Activated CD4-positive, CD25-positive, alpha-beta regulatory T cell treated with anti-CD3 and anti-CD28 coated beads, Interleukin-2, amount 50 U/mL, for 24 hours (primary cell): Measurements from ENCODE around the gene NOTCH4.
"Not testable (repeated sequence)": the region's sequence is repeated elsewhere in the genome, so short reads cannot be mapped to it uniquely, and the experiment has no call there.

Experiments used
- ATAC-seq, 2 donors: fragments of 150-1000 bp; cut with Tn5 transposase; one replicate each; pipeline ENCODE4 v1.10.0; 2021; ENCODE audit warnings: mild to moderate bottlenecking in 1 of 2, moderate library complexity in 1 of 2

The NOTCH4 gene

GRCh38 chr6:32192608-32193039, 31.2 kb downstream of the NOTCH4 start, which contains the start of gene GPSM3:
TSS of gene GPSM3 (minus strand) at chr6:32192643. CDS start at chr6:32192513, 130 bp downstream.
- ATAC-seq = no peak

GRCh38 chr6:32191696-32192607, 31.9 kb downstream of the NOTCH4 start:
- no peak for ATAC-seq

DNA sequence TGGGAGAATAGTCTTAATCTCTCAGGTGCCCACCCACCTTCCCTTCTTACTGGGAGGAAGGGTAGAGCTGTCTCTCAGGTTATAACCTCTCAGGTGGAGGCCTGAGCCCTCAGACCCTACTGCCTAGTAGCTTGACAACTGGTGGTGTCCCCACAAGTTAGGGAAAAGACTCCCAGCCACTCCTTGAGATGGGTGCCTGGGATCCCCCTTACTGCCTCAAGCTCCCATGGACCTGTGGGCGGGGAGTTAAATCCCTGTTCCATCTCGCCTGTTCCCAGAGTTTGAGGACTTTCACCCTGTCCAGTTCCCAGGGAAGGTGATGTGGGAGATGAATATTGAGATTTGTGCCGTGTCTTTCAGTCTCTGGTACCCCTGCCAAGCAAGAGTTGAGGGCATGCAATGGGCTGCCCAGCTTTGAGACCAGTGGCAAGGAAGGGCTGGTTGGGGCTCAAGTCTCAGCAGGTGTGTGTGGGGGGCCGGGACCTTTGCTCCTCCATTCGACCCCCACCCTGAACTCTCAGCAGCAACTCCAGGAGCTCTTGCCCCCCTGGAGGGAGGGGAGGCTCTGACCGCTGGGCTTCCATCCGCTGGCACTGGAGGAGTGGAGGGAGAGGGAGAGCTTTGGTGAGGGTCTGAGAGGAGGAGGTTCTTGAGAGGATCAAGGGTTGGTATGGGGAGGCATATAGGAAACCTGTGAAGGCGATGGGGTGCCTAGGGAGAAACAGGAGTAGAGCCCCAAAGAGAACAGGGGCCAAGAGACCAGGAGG, 32.8 kb downstream of the NOTCH4 start:
- ATAC-seq = no peak

DNA sequence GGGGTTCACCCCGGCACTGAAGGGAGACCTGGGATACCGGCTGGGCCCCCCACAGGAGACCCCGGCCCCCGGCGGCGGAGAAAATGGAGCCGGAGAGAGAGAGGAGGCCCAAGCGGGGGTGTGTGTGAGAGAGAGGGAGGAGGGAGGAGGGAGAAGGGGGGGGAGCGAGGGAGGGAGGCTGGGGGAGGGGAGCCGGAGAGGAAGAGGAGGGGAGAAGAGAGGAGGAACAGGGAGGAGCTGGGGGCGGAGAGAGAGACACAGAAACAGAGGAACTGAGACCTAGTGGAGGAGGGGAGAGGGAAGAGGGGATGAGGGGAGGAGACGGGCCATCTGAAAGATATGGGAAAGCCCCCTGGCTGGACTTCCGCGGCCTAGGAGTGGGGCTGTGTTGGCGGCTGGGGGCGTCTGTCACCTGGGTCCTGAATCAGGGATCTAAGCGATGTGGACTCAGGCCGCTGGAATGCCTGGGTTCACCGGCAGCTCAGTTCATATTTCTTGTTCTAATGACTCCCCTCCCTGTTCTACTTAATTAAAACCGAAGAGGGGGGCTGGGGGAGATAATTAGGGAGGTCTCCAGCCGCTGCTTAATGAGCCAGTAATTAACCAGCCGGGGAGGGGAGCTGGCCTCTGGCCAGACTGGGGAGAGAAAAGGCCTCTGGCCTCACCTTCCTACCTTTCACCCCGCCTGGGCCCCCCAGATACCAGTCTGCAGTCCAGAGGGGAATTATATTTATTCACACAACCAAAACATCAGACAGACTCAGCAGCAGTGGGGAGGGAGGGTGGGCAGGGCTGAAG, 33.6 kb downstream of the NOTCH4 start, which contains the start of gene PBX2:
TSS of gene PBX2 (minus strand) at position 149 of the 798 bp plus-strand sequence. CDS start 287 bp downstream, outside the sequence.
- peak; percentile 57 to 66 for ATAC-seq

- ATAC-seq = no peak
Measured at GRCh38 chr6:32189742-32190053, 34.2 kb downstream of the NOTCH4 start.

DNA sequence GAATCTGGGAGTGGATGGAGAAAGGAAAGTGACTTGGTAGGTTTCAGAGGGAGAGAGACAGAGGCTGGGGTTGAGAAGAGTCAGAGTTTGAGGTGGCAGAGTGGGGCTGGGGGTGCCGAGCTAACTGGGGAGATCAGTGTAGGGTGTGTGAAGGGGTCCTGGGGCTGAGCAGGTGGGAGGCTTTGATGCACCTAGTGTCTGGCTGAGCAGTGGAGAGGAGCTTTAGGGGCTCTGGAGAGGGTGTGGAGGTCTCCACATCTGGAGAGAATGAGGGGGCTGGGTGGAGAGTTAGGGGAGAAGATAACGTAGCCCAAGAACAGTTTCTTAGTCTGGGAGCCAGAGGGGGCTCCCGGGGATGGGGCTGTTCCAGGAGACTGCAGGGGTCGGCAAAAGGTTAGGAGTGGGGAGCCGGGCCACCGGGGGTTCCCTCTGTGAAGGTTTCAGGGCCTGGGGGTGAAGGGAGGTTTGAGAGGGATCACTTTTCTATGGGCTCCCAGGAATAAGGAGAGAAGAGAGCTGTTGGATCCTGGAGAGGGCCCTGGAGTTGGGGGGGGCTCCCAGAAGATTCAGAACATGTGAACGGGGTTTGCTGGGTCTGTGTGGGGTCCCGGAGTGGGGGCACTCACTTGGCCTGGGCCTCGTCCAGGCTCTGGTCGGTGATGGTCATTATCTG, 34.7 kb downstream of the NOTCH4 start:
- no peak for ATAC-seq

DNA sequence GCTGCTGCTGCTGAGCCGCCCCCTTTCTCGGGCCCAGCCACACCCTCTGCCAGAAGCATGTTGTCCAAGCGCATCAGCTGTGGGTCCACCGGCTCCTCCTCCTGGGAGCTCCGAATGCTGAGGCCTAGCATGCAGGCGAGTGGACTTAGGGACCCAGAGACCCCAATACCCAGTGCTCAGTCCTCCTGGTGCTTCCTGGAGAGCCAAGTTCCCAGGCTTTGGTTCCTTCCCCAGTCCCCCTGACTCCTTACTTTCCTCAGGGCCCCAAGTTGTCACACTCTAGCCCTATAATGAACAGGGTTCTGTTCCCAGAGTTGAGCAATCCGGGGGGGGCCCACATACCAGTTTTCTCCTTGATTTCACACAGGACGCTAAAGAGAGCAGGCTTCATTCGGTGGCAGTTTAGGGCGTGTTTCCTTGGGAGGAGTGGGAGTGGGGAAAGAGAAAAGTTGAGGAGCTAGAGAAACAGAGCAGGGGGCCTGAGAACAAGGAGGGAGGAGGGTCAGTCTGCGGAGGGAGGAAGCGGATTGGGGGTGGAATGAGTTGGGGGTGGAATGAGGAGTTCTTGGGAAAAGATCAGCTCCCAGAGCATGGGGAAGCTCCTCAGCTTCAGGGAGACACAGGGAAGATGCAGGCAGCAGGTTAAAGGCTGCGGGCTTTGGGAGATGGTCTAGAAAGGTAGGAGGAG, 35.3 kb downstream of the NOTCH4 start:
- ATAC-seq = no peak

DNA sequence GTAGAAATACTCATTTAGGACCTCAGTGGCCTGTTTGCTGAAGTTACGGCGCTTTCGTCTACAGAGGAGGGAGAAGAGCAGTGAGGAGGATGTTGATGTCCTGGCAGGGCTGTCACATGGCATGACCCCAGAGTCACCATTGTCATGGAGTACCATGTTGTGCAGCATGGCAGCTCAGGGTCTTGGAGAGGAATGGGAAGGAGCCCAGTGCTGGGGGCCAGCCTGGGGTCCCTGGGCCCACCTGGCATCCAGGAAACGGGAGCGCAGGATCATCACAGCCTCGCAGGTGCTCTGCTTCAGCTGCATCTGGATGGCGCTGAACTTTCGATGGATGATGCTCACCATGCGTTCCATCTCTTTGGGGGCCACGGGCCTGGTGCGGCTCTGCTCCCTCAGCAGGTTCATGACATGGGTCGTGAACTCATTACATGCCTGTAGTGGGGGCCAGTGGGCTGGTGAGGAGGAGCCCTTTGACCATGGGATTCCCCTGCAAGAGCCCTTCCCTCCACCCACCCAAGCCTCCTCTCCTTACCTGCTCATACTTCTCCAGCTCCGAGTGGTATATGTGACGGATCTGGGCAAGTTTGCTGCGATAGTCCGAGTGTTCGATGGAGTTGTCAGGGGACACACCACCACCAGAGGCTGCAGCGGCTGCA, 36.0 kb downstream of the NOTCH4 start:
- ATAC-seq = not testable (repeated sequence)

DNA sequence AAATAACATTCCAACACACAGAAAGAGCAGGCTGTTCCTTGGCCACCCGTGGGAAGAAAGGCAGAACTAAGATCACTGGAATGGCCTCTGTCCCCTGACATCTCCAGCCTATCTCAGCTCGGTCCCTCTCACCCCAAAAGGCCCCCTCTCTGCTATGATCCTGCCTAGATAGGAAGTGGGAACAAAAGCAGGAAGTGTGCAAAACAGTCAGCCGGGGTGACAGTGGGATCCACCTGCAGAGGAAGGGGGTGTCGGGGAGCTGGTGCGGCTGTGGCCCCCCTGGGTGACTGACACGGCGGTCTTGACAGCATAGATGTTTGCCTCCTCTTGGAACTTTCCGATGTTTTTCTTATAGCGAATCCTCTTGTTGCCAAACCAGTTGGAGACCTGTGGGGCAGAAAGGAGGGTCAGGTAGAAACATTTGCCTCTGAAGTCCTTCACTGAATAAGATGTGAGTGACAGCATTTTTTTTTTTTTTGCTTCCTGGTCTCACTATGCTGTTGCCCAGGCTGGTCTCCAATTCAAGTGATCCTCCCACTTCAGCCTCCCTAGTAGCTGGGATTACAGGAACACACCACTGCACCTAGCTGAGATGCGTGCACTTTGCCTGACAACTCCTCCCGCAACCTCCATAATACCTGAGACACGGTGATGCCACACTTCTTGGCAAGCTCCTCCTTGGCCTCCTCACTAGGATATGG, 36.7 kb downstream of the NOTCH4 start:
- no peak for ATAC-seq

DNA sequence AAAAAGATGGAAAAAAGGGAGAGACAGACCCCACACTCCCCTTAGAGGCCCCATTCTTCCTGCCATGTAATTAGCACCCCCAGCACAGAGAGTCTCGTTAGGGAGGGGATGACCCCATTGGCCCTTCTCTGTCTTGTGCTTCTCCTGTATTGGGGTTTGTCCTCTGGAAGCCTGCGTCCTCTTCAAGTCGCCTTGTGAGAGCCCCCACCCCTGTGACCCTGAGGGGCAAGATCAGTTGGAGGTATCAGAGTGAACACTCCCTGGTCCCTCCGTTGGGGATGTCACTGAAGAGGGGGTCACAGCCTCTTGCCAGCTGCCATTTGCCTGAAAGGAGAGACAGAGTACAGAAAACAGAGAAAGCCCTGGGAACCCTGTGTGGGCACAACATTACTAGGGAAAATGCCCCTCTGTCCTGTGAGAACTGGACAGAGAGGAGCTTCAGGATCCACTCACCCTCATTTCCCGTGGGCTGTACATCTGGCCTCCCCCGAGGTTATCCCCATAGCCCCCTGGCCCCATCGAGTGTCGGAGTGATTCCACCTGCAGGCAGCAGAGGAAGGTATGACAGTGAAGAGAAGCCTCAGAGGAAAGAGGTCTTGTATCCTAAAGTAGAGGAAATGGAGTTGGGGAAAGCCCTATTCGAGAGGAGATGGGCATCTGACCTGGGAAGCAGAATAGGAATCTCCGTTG, 37.6 kb downstream of the NOTCH4 start:
- ATAC-seq = not testable (repeated sequence)

- ATAC-seq = peak; percentile 82 to 87
Measured at GRCh38 chr6:32185681-32186131, 38.2 kb downstream of the NOTCH4 start.

GRCh38 chr6:32184084-32184640, 39.7 kb downstream of the NOTCH4 start, which contains the start of gene AGER:
TSS of gene AGER (minus strand) at chr6:32184253. CDS start at chr6:32184222, 31 bp downstream.
- ATAC-seq = no peak

GRCh38 chr6:32183483-32184083, 40.3 kb downstream of the NOTCH4 start:
- no peak for ATAC-seq

- ATAC-seq = no peak
Measured at GRCh38 chr6:32183030-32183429, 40.8 kb downstream of the NOTCH4 start.

GRCh38 chr6:32182555-32182981, 41.3 kb downstream of the NOTCH4 start:
- no peak for ATAC-seq

GRCh38 chr6:32181915-32182529, 41.8 kb downstream of the NOTCH4 start:
- ATAC-seq = no peak

- ATAC-seq = no peak
Measured at GRCh38 chr6:32181148-32181702, 42.6 kb downstream of the NOTCH4 start.
